Ascending aorta (tissue), 2 donors: ENCODE results near the gene RBM44. TPM values are rescaled to one million over a fixed set of nuclear protein-coding genes. Genes with fewer than 3 reads are reported as not detected.

Experiments
- DNase-seq, 2 donors: peaks; one replicate each; pipeline ENCODE4 v3.0.0-alpha.2; 2019; ENCODE audit warnings: low spot score in 2 of 2
- H3K27ac ChIP-seq, 2 donors: fragments of 200-600 bp; sonication (generic); one replicate each; pipeline ENCODE4 v1.5.1; 2016 to 2017; ENCODE audit warnings: mild to moderate bottlenecking in 1 of 2
- H3K27me3 ChIP-seq: fragments of 200-600 bp; sonication (generic); one replicate; pipeline ENCODE4 v1.5.1; 2017
- H3K36me3 ChIP-seq, 2 donors: fragments of 200-600 bp; sonication (generic); one replicate each; pipeline ENCODE4 v1.5.1; 2016
- H3K4me1 ChIP-seq, 2 donors: fragments of 200-600 bp; sonication (generic); one replicate each; pipeline ENCODE4 v1.5.1; 2016 to 2017; ENCODE audit warnings: mild to moderate bottlenecking in 1 of 2
- H3K4me3 ChIP-seq, 2 donors: fragments of 200-600 bp; sonication (generic); one replicate each; pipeline ENCODE4 v1.5.1; 2016 to 2017; ENCODE audit warnings: mild to moderate bottlenecking in 1 of 2
- H3K9me3 ChIP-seq, 2 donors: fragments of 200-600 bp; sonication (generic); one replicate each; pipeline ENCODE4 v1.5.1; 2016
- CTCF ChIP-seq, 3 experiments: fragments of 200-600 bp in 2 of 3; fragments of 450-650 bp in 1 of 3; sonication (generic) in 2 of 3; IDR thresholded peaks; one replicate each; pipeline ENCODE4 v1.5.1; 2016 to 2019; ENCODE audit warnings: antibody characterized with exemption in 3 of 3, mild to moderate bottlenecking in 1 of 3, moderate library complexity in 1 of 3
- intact Hi-C: fragments of 100-400 bp; cut with DNase I; formaldehyde crosslinking; loops from one replicate; pipeline ENCODE4 v1.15.1; 2023
- total RNA-seq: library from RNA; depleted of rRNA; stranded (reverse); fragments of >200 nt; gene quantifications from one replicate; pipeline ENCODE4 v1.1.0, GENCODE V29; 2016

The RBM44 gene
- total RNA-seq, 1 donor from 2014 or later = 8.5 TPM

- no peak for TF ChIP-seq CTCF (IDR thresholded peaks at IDR 0.05)
- Histone ChIP-seq H3K9me3 (no peaks in the 10 kb centered on the region), H3K27me3 (no peaks in the 10 kb centered on the region), H3K27ac (no peak overlapping the region), H3K36me3 (peaks cover 92 to 98% of the 10 kb centered on the region in 2 donors), H3K4me3 (no peak overlapping the region), H3K4me1 (no peaks in the 10 kb centered on the region)
- DNase-seq = no peak
- intact Hi-C loops = no loop called here
Measured at GRCh38 chr2:237754182-237754581, 44.4 kb upstream of the RBM44 start.

- H3K9me3 ChIP-seq = no peaks in the 10 kb centered on the region
- no peak for TF ChIP-seq CTCF (IDR thresholded peaks at IDR 0.05)
- DNase-seq = peak in 1 of 2 donors; percentile 48
- no peaks in the 10 kb centered on the region for H3K4me1 ChIP-seq
- H3K36me3 ChIP-seq = peaks cover 92 to 98% of the 10 kb centered on the region in 2 donors
- H3K4me3 ChIP-seq = no peak overlapping the region
- intact Hi-C loops = no loop called here
- no peaks in the 10 kb centered on the region for H3K27me3 ChIP-seq
- no peak overlapping the region for H3K27ac ChIP-seq
Measured at GRCh38 chr2:237754626-237755248, 43.8 kb upstream of the RBM44 start.

GRCh38 chr2:237757616-237758015, 41.0 kb upstream of the RBM44 start:
- H3K4me1 ChIP-seq = no peaks in the 10 kb centered on the region
- H3K36me3 ChIP-seq = peaks cover 83 to 98% of the 10 kb centered on the region in 2 donors
- intact Hi-C loops = no loop called here
- TF ChIP-seq CTCF (IDR thresholded peaks at IDR 0.05) = no peak
- H3K27ac ChIP-seq = no peak overlapping the region
- H3K4me3 ChIP-seq = no peak overlapping the region
- peak in 1 of 2 donors; percentile 61 for DNase-seq
- H3K9me3 ChIP-seq = no peaks in the 10 kb centered on the region
- no peaks in the 10 kb centered on the region for H3K27me3 ChIP-seq

GRCh38 chr2:237758185-237758584, 40.4 kb upstream of the RBM44 start:
- Histone ChIP-seq H3K36me3 (peaks cover 82 to 99% of the 10 kb centered on the region in 2 donors), H3K9me3 (no peaks in the 10 kb centered on the region), H3K4me3 (no peak overlapping the region), H3K4me1 (no peaks in the 10 kb centered on the region), H3K27me3 (no peaks in the 10 kb centered on the region), H3K27ac (no peak overlapping the region)
- TF ChIP-seq CTCF (IDR thresholded peaks at IDR 0.05) = no peak
- DNase-seq = no peak
- intact Hi-C loops = no loop called here

- no peaks in the 10 kb centered on the region for H3K27me3 ChIP-seq
- intact Hi-C loops = no loop called here
- no peaks in the 10 kb centered on the region for H3K9me3 ChIP-seq
- peak in 1 of 2 donors; percentile 45 for DNase-seq
- H3K4me1 ChIP-seq = no peaks in the 10 kb centered on the region
- H3K36me3 ChIP-seq = peaks cover 78 to 99% of the 10 kb centered on the region in 2 donors
- no peak for TF ChIP-seq CTCF (IDR thresholded peaks at IDR 0.05)
- no peak overlapping the region for H3K4me3 ChIP-seq
- H3K27ac ChIP-seq = no peak overlapping the region
Measured at GRCh38 chr2:237759176-237759575, 39.4 kb upstream of the RBM44 start.
